ENCODE data around the gene BDNF.

The BDNF gene

GRCh38 chr11:27722117-27722952 lies 22.1 kb upstream of the BDNF start:
- H3K27ac ChIP-seq, result no peak overlapping the region
- no peak for TF ChIP-seq CTCF (conservative IDR thresholded peaks at IDR 0.05)

DNA sequence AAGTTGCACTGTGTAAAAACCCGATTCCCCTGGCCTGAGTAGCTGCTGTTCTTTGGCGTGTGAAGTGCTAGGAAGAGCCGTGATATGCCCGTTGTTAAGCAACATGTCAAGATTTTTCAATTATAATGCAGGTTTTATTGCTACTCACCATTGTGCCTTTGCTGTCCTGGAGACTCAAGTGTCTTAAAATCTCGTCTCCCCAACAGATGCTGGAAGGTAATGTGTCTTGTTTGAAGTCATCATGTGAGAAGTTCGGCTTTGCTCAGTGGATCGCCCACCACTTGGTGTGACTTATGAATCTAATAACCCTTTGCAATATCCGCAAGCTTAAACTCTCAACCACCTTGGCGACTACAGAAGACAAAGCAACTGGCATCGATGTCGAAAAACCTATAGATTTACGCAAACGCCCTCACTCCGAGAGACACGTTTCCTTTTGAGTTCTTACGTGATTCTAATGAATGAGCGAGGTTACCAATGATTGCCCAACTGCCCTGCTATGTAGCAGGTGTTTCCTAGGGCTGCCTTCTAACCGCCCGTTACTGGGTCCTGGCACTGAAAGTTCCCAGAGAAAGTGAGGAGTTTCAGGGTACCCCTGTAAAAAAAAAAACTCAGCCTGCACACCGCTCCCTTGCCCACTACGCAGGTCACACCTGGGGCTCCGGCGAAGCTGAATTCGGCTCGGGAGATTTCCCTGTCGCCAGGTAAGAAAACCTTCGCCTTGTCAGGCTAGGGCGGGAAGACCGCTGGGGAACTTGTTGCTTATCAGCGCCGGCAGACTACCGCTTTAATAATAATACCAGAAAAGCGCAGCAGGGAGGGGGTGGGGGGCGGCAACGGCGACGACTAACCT lies 21.2 kb upstream of the BDNF start:
- no peak for TF ChIP-seq CTCF (conservative IDR thresholded peaks at IDR 0.05)
- H3K27ac ChIP-seq, result no peak overlapping the region

DNA sequence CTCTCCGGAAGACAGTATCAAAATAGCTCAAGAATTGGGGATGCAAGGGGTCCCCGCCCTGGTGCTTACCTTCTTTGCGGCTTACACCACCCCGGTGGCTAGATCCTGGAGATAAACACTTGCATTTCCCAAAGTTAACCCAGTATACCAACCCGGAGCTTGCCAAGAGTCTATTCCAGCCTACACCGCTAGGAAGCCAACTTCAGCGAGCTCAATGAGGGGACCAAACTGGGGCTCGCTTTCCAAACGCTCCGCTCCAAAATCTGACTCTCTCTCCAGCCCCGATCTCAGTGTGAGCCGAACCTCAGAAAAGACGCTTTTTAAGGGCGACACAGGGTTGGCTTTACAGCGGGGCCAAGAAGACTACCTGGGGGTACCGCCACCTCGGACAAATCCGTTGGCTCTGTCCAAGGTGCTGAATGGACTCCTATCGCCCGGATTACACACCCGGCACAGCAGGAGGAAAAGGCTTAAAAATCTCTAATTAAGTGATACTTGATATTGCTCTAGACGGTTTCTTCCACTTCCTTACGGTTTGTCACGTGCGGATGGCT lies 20.1 kb upstream of the BDNF start:
- no peak for TF ChIP-seq CTCF (conservative IDR thresholded peaks at IDR 0.05)
- no peak overlapping the region for H3K27ac ChIP-seq

DNA sequence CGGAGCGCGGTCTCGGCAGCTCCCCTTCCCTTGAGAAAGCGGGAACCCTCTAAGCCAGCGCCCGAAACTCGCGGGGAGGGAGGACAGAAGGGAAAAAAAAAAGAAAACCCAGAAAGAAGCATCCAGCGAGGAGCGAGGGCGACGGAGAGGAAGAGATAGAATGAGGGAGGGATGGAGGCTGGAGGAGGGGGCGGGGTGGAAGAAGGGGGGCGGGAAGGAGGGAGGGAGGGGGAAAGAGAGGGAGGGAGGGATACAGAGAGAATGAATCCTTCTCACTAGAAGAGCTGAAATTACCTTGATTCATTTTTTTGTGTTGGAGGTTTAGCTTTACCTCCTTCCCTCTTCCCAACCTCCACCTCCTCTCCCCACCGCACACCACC lies 19.3 kb upstream of the BDNF start:
- peak overlapping the region; percentile 88 for H3K27ac ChIP-seq
- no peak for TF ChIP-seq CTCF (conservative IDR thresholded peaks at IDR 0.05)

DNA sequence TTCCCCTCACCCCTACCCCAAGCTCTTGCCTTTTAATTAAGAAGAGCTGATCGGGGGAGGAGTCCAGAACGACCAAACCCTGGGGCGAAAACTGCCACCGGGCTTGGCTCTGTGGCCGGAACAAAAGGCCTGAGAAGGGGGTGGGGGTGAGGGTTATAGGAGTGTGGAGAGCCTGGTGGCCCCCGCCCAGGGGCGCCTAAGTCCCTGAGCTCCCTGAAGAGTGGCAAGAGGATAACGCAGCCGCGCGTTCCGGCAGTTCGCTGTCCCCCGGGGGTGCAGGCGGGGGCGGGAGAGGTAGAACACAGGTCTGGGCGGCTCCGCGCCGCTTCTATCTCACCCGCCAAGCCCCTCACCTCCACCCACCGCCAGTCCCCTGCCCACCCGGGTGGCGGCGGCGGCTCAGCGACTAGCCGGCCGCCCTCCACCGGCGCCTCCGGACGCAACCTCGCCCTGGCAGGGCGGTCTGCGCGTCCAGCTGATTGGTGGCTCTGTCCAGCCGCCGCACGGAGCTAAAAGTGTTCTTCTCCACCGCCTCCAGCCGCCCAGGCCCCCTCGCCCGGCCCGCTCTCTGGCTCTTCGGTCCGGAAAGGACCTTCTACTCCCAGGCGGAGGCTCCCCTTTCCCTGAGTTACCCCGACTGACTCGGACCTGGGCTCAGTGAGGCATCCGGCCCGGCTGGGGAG lies 18.7 kb upstream of the BDNF start:
- peak overlapping the region; percentile 88 for H3K27ac ChIP-seq
- TF ChIP-seq CTCF (conservative IDR thresholded peaks at IDR 0.05), result no peak

- TF ChIP-seq CTCF (conservative IDR thresholded peaks at IDR 0.05), result no peak
- peak overlapping the region; percentile 88 for H3K27ac ChIP-seq
These were observed 18.1 kb upstream of the BDNF start for GRCh38 chr11:27718346-27718862.

Measured in VCaP (cell line).